H9 (cell line): ENCODE results near the gene C1QTNF2. TPM values are rescaled to one million over a fixed set of nuclear protein-coding genes. Genes with fewer than 3 reads are reported as not detected.

Experiments used
- DNase-seq: peaks from one replicate; pipeline ENCODE4 v3.0.0-alpha.2; 2017
- H2AFZ ChIP-seq: one replicate; pipeline ENCODE4 v1.6.1; 2013; ENCODE audit warnings: mild to moderate bottlenecking, low read length, control low read depth, moderate library complexity
- H2AK5ac ChIP-seq: 2 replicates; pipeline ENCODE4 v1.6.1; 2013; ENCODE audit warnings: low read length, control low read depth, mixed read lengths; ENCODE audit not compliant: insufficient read length
- H2BK120ac ChIP-seq: one replicate; pipeline ENCODE4 v1.6.1; 2013; ENCODE audit warnings: low read depth, mild to moderate bottlenecking, low read length, control low read depth, inconsistent platforms; ENCODE audit not compliant: poor library complexity, severe bottlenecking
- H2BK12ac ChIP-seq: 2 replicates; pipeline ENCODE4 v1.6.1; 2013; ENCODE audit warnings: low read length, control low read depth, mixed read lengths, low read depth; ENCODE audit not compliant: insufficient read length
- H2BK15ac ChIP-seq: 2 replicates; pipeline ENCODE4 v1.6.1; 2013; ENCODE audit warnings: low read depth, low read length, control low read depth
- H2BK20ac ChIP-seq: one replicate; pipeline ENCODE4 v1.6.1; 2013; ENCODE audit warnings: low read depth, mild to moderate bottlenecking, low read length, control low read depth, inconsistent platforms; ENCODE audit not compliant: poor library complexity, severe bottlenecking
- H2BK5ac ChIP-seq: 2 replicates; pipeline ENCODE4 v1.6.1; 2013; ENCODE audit warnings: low read length, control low read depth, mixed read lengths; ENCODE audit not compliant: insufficient read length
- H3K14ac ChIP-seq: 2 replicates; pipeline ENCODE4 v1.6.1; 2013; ENCODE audit warnings: low read length, control low read depth; ENCODE audit not compliant: insufficient read depth
- H3K18ac ChIP-seq: 2 replicates; pipeline ENCODE4 v1.6.1; 2013; ENCODE audit warnings: low read depth, mild to moderate bottlenecking, mixed read lengths, low read length, control low read depth; ENCODE audit not compliant: insufficient read length
- H3K23ac ChIP-seq: 2 replicates; pipeline ENCODE4 v1.6.1; 2013; ENCODE audit warnings: low read length, control low read depth, mixed read lengths, low read depth; ENCODE audit not compliant: insufficient read length
- H3K23me2 ChIP-seq: 2 replicates; pipeline ENCODE4 v1.6.1; 2013; ENCODE audit warnings: low read depth, mild to moderate bottlenecking, mixed read lengths, low read length, control low read depth; ENCODE audit not compliant: insufficient read length, poor library complexity, severe bottlenecking
- H3K27ac ChIP-seq: 2 replicates; pipeline ENCODE4 v1.5.1; 2013; ENCODE audit warnings: low read length, control low read depth, mixed read lengths, low read depth; ENCODE audit not compliant: insufficient read length
- H3K27me3 ChIP-seq: 2 replicates; pipeline ENCODE4 v1.6.1; 2013; ENCODE audit warnings: low read length, control low read depth, inconsistent platforms; ENCODE audit not compliant: insufficient read depth
- H3K4ac ChIP-seq: 2 replicates; pipeline ENCODE4 v1.6.1; 2013; ENCODE audit warnings: low read depth, mild to moderate bottlenecking, control low read depth, inconsistent platforms, low read length, moderate library complexity
- H3K4me1 ChIP-seq: 2 replicates; pipeline ENCODE4 v1.6.1; 2013; ENCODE audit warnings: low read length, control low read depth, inconsistent platforms; ENCODE audit not compliant: insufficient read depth
- H3K4me2 ChIP-seq: 2 replicates; pipeline ENCODE4 v1.6.1; 2013; ENCODE audit warnings: low read length, control low read depth, mixed read lengths; ENCODE audit not compliant: insufficient read length, insufficient read depth
- H3K56ac ChIP-seq: 2 replicates; pipeline ENCODE4 v1.6.1; 2013; ENCODE audit warnings: low read depth, mild to moderate bottlenecking, mixed read lengths, low read length, control low read depth; ENCODE audit not compliant: insufficient read length
- H3K79me1 ChIP-seq: 2 replicates; pipeline ENCODE4 v1.6.1; 2013; ENCODE audit warnings: low read depth, mild to moderate bottlenecking, moderate library complexity, low read length, control low read depth, inconsistent platforms; ENCODE audit not compliant: insufficient read depth, poor library complexity, severe bottlenecking
- H3K79me2 ChIP-seq: 2 replicates; pipeline ENCODE4 v1.6.1; 2013; ENCODE audit warnings: low read length, control low read depth, inconsistent platforms; ENCODE audit not compliant: insufficient read depth
- H3K9ac ChIP-seq: 2 replicates; pipeline ENCODE4 v1.6.1; 2013; ENCODE audit warnings: low read length, control low read depth, mixed read lengths; ENCODE audit not compliant: insufficient read length; ENCODE audit errors: extremely low read depth
- H3K9me3 ChIP-seq: one replicate; pipeline ENCODE4 v1.6.1; 2013; ENCODE audit warnings: low read depth, low read length, inconsistent platforms; ENCODE audit not compliant: control insufficient read depth
- H3T11ph ChIP-seq: one replicate; pipeline ENCODE4 v1.6.1; 2013; ENCODE audit warnings: mild to moderate bottlenecking, low read length, control low read depth, inconsistent platforms
- H4K20me1 ChIP-seq: one replicate; pipeline ENCODE4 v1.6.1; 2013; ENCODE audit not compliant: control insufficient read depth, insufficient read length, insufficient read depth
- H4K5ac ChIP-seq: 2 replicates; pipeline ENCODE4 v1.6.1; 2013; ENCODE audit warnings: low read depth, mild to moderate bottlenecking, mixed read lengths, low read length, control low read depth; ENCODE audit not compliant: insufficient read length
- H4K8ac ChIP-seq: replicated peaks from 2 replicates; pipeline ENCODE4 v1.6.1; 2013; ENCODE audit warnings: low read length, control low read depth, mixed read lengths, low read depth; ENCODE audit not compliant: insufficient read length
- H4K91ac ChIP-seq: 2 replicates; pipeline ENCODE4 v1.6.1; 2013; ENCODE audit warnings: low read depth, mild to moderate bottlenecking, moderate library complexity, mixed read lengths, low read length, control low read depth; ENCODE audit not compliant: insufficient read length
- H3K27ac Mint-ChIP-seq, 3 experiments: 2 replicates in 2 of 3; 3 replicates in 1 of 3; pipeline ENCODE4 v1.8.0; 2020 to 2021; ENCODE audit warnings: mixed read lengths in 3 of 3, mild to moderate bottlenecking in 1 of 3, moderate library complexity in 1 of 3
- H3K27me3 Mint-ChIP-seq: 2 replicates; pipeline ENCODE4 v1.8.0; 2021; ENCODE audit warnings: low read depth, mild to moderate bottlenecking, moderate library complexity, mixed read lengths
- H3K36me3 Mint-ChIP-seq, 3 experiments: 2 replicates in 2 of 3; 3 replicates in 1 of 3; pipeline ENCODE4 v1.8.0; 2020 to 2021; ENCODE audit warnings: low read depth in 3 of 3, mixed read lengths in 3 of 3; ENCODE audit not compliant: insufficient read depth in 1 of 3
- H3K4me1 Mint-ChIP-seq, 2 experiments: 2 replicates each; pipeline ENCODE4 v1.8.0; 2020; ENCODE audit warnings: mixed read lengths in 2 of 2
- H3K4me3 Mint-ChIP-seq, 2 experiments: 2 replicates in 1 of 2; 3 replicates in 1 of 2; pipeline ENCODE4 v1.8.0; 2020 to 2021; ENCODE audit warnings: mild to moderate bottlenecking in 2 of 2, mixed read lengths in 2 of 2, moderate library complexity in 1 of 2
- H3K9me3 Mint-ChIP-seq, 2 experiments: 2 replicates in 1 of 2; 3 replicates in 1 of 2; pipeline ENCODE4 v1.8.0; 2020; ENCODE audit warnings: mild to moderate bottlenecking in 2 of 2, mixed read lengths in 2 of 2, moderate library complexity in 1 of 2
- WGBS: extraction: QIAGEN DNeasy Blood & Tissue Kit; methylation state at CpG from one replicate; pipeline ENCODE4 v1.1.7; 2013; ENCODE audit warnings: missing lambda C conversion rate, low lambda C conversion rate, mixed read lengths; ENCODE audit not compliant: insufficient read length; ENCODE audit errors: extremely low coverage; 5-methylcytosine and 5-hydroxymethylcytosine counted together
- total RNA-seq: library from RNA; stranded (reverse); gene quantifications from 2 replicates; pipeline ENCODE4 v1.2.1, GENCODE V29; 2021
- TF ChIP-seq, protein P1 (sequence below): fragments of 200-600 bp; sonication (generic); conservative IDR thresholded peaks from 3 replicates; pipeline ENCODE4 v1.8.0; 2021; ENCODE audit warnings: antibody characterized with exemption, mild to moderate bottlenecking

Gene C1QTNF2
- total RNA-seq, 1 experiment from 2014 or later: 0.59 TPM

DNA sequence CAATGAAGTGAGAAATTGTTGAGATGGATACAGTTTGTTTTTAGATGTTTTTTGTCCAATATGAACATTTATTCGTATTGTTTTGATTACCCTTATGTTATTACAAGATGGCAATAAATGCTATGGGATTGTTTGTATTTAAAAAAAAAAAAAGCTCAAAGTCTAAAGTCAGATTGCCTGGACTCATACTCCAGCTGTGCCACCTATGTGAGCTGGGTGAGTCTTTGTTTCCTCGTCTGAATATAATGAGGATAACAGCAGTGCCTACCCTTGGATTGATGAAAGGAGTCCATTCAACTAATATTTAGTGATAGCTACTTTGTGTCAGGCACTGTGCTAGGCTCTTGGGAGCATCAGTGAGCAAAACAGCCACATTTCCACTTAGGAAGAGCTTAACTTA is 43.4 kb downstream of the C1QTNF2 start:
- TF ChIP-seq, protein P1, sequence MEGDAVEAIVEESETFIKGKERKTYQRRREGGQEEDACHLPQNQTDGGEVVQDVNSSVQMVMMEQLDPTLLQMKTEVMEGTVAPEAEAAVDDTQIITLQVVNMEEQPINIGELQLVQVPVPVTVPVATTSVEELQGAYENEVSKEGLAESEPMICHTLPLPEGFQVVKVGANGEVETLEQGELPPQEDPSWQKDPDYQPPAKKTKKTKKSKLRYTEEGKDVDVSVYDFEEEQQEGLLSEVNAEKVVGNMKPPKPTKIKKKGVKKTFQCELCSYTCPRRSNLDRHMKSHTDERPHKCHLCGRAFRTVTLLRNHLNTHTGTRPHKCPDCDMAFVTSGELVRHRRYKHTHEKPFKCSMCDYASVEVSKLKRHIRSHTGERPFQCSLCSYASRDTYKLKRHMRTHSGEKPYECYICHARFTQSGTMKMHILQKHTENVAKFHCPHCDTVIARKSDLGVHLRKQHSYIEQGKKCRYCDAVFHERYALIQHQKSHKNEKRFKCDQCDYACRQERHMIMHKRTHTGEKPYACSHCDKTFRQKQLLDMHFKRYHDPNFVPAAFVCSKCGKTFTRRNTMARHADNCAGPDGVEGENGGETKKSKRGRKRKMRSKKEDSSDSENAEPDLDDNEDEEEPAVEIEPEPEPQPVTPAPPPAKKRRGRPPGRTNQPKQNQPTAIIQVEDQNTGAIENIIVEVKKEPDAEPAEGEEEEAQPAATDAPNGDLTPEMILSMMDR: no peak
- Histone ChIP-seq H2BK12ac (no peak overlapping the region), H3K14ac (no peak overlapping the region), H3K9ac (no peak overlapping the region), H3T11ph (no peak overlapping the region), H3K27me3 (no peaks in the 10 kb centered on the region), H3K79me2 (no peaks in the 10 kb centered on the region), H4K20me1 (no peaks in the 10 kb centered on the region), H3K56ac (no peak overlapping the region), H3K27ac (no peak overlapping the region), H2AFZ (no peak overlapping the region), H3K4me1 (no peaks in the 10 kb centered on the region), H2BK120ac (no peak overlapping the region), H3K18ac (no peak overlapping the region), H3K4me2 (no peak overlapping the region), H3K23ac (no peak overlapping the region), H3K79me1 (no peaks in the 10 kb centered on the region), H4K5ac (no peak overlapping the region), H4K91ac (no peak overlapping the region), H2AK5ac (no peak overlapping the region), H2BK5ac (no peak overlapping the region), H3K9me3 (no peaks in the 10 kb centered on the region), H3K4ac (no peak overlapping the region), H2BK15ac (no peak overlapping the region), H2BK20ac (no peak overlapping the region), H4K8ac (no peak overlapping the region), H3K23me2 (no peaks in the 10 kb centered on the region)
- Mint-ChIP-seq H3K27ac (no peak overlapping the region), H3K4me3 (no peak overlapping the region), H3K4me1 (peaks cover 7 to 11% of the 10 kb centered on the region in 2 experiments), H3K27me3 (no peaks in the 10 kb centered on the region), H3K36me3 (no peaks in the 10 kb centered on the region), H3K9me3 (no peaks in the 10 kb centered on the region)
- DNase-seq: no peak
- no CpG with 5 or more reads among the region's 2 CpGs for WGBS
